ENCODE results near the gene USP31.

The USP31 gene

DNA sequence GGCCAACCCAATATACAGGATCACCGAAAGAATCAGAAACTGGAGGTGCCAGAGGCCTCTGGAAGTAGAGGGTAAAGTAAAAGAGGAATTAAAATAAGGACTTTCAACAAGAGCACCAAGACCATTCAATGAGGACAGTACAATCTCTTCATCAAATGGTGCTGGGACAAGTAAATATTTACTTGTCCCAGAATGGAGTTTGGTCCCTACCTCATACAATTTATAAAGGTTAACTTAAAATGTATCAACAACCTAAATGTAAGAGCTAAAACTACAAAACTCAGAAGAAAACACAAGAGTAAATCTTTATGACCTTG lies 56.5 kb downstream of the USP31 start:
- Histone ChIP-seq H3K27me3 (ENCODE audit: insufficient read depth, low read length, poor library complexity) (no peaks in the 10 kb centered on the region), H3K4me1 (ENCODE audit: insufficient read depth, low read length) (peaks cover 8% of the 10 kb centered on the region), H3K36me3 (ENCODE audit: insufficient read depth, low read length) (peaks cover 43% of the 10 kb centered on the region), H2AFZ (ENCODE audit: low read depth, low read length) (no peak overlapping the region), H3K9ac (ENCODE audit: low read depth, low read length) (no peak overlapping the region), H3K27ac (ENCODE audit: low read length) (no peak overlapping the region), H3K4me2 (ENCODE audit: insufficient read depth, low read length) (no peak overlapping the region), H3K79me2 (ENCODE audit: insufficient read depth, low read length) (no peaks in the 10 kb centered on the region), H4K20me1 (ENCODE audit: insufficient read depth, low read length) (peaks cover 24% of the 10 kb centered on the region; the same call in 1 of the 2 replicates), H3K9me3 (ENCODE audit: insufficient read depth, low read length, severe bottlenecking) (no peaks in the 10 kb centered on the region), H3K4me3 (ENCODE audit: low read depth in 1 of 2, low read length in 2 of 2) (no peak overlapping the region)
- TF ChIP-seq, protein P1, sequence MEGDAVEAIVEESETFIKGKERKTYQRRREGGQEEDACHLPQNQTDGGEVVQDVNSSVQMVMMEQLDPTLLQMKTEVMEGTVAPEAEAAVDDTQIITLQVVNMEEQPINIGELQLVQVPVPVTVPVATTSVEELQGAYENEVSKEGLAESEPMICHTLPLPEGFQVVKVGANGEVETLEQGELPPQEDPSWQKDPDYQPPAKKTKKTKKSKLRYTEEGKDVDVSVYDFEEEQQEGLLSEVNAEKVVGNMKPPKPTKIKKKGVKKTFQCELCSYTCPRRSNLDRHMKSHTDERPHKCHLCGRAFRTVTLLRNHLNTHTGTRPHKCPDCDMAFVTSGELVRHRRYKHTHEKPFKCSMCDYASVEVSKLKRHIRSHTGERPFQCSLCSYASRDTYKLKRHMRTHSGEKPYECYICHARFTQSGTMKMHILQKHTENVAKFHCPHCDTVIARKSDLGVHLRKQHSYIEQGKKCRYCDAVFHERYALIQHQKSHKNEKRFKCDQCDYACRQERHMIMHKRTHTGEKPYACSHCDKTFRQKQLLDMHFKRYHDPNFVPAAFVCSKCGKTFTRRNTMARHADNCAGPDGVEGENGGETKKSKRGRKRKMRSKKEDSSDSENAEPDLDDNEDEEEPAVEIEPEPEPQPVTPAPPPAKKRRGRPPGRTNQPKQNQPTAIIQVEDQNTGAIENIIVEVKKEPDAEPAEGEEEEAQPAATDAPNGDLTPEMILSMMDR (IDR thresholded peaks at IDR 0.05; ENCODE audit: borderline replicate concordance, extremely low read depth, low read length, poor library complexity, severe bottlenecking), result no peak
- no peak for TF ChIP-seq EZH2 (IDR thresholded peaks at IDR 0.05; ENCODE audit: borderline replicate concordance, low read depth, low read length, severe bottlenecking)
- DNase-seq (no peak), ATAC-seq (ENCODE audit: insufficient read depth, low read depth) (no peak)

DNA sequence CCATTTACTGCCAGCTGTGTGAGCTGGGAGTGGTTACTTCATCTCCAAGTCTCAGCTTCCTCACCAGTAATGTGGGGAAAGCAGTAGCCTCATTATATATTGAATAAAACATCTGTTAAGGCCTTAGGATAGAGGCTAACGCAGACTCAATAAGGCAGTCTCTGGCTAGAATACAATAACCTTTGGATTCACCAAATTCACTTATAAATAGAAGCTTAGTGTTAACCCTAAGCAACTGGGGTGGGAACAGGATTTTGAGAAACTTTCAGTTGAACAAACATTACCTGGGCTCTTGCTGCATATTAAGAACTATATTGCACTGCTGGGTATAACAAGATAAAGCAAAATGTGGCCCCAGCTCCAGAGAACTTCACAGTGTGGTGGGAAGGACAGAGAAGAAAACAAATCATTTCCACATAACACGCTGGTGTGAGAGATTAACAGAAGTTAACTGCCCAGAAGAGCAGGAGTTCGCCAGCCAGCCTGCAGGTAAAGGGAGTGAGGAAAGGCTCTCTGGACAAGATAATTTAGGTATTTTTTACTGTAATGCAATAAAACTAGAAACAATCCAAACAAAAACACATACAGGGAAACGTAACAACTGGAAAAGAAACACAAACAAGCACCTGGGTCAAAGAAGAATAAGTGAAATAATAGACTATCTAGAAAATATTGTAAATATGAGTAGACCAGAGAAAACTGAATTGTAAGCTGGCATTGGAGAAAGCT lies 57.0 kb downstream of the USP31 start:
- TF ChIP-seq, protein P1 (IDR thresholded peaks at IDR 0.05; ENCODE audit: borderline replicate concordance, extremely low read depth, low read length, poor library complexity, severe bottlenecking), result no peak
- no peak for TF ChIP-seq EZH2 (IDR thresholded peaks at IDR 0.05; ENCODE audit: borderline replicate concordance, low read depth, low read length, severe bottlenecking)
- Histone ChIP-seq H3K4me3 (ENCODE audit: low read depth in 1 of 2, low read length in 2 of 2) (no peak overlapping the region), H2AFZ (ENCODE audit: low read depth, low read length) (no peak overlapping the region), H3K36me3 (ENCODE audit: insufficient read depth, low read length) (peaks cover 47% of the 10 kb centered on the region), H3K4me1 (ENCODE audit: insufficient read depth, low read length) (peaks cover 7% of the 10 kb centered on the region), H3K79me2 (ENCODE audit: insufficient read depth, low read length) (no peaks in the 10 kb centered on the region), H3K27ac (ENCODE audit: low read length) (no peak overlapping the region), H3K27me3 (ENCODE audit: insufficient read depth, low read length, poor library complexity) (no peaks in the 10 kb centered on the region), H3K9me3 (ENCODE audit: insufficient read depth, low read length, severe bottlenecking) (no peaks in the 10 kb centered on the region), H3K4me2 (ENCODE audit: insufficient read depth, low read length) (no peak overlapping the region), H4K20me1 (ENCODE audit: insufficient read depth, low read length) (peaks cover 23% of the 10 kb centered on the region; the same call in 1 of the 2 replicates), H3K9ac (ENCODE audit: low read depth, low read length) (no peak overlapping the region)
- ATAC-seq (ENCODE audit: insufficient read depth, low read depth), result no peak
- no peak for DNase-seq

DNA sequence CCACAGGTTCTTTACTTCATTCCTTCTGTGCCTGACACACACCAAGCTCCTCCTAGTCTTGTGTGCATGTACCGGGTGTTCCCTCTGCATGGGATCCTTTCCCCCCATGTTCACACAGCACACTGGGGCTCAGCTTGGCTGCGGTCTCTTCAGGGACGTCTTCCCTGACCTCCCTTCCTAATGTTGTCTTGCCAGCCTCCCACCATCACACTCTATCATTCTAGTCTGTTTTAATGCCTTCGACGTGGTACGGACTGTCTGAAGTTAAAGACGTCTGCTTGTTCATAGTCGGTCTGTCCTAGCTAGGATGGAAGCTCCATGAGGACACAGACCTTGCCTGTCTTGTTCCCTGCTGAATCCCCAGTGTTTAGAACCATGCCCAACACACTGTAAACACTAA lies 60.1 kb downstream of the USP31 start:
- ATAC-seq (ENCODE audit: insufficient read depth, low read depth) (no peak), DNase-seq (no peak)
- no peaks in the 10 kb centered on the region for H3K79me2 ChIP-seq (ENCODE audit: insufficient read depth, low read length)
- no peaks in the 10 kb centered on the region for H3K4me1 ChIP-seq (ENCODE audit: insufficient read depth, low read length)
- peaks cover 53% of the 10 kb centered on the region for H3K36me3 ChIP-seq (ENCODE audit: insufficient read depth, low read length)
- H3K27me3 ChIP-seq (ENCODE audit: insufficient read depth, low read length, poor library complexity), result no peaks in the 10 kb centered on the region
- no peak overlapping the region for H3K27ac ChIP-seq (ENCODE audit: low read length)
- no peak overlapping the region for H3K9ac ChIP-seq (ENCODE audit: low read depth, low read length)
- no peaks in the 10 kb centered on the region for H3K9me3 ChIP-seq (ENCODE audit: insufficient read depth, low read length, severe bottlenecking)
- no peak for TF ChIP-seq EZH2 (IDR thresholded peaks at IDR 0.05; ENCODE audit: borderline replicate concordance, low read depth, low read length, severe bottlenecking)
- TF ChIP-seq, protein P1 (IDR thresholded peaks at IDR 0.05; ENCODE audit: borderline replicate concordance, extremely low read depth, low read length, poor library complexity, severe bottlenecking), result no peak
- H2AFZ ChIP-seq (ENCODE audit: low read depth, low read length), result no peak overlapping the region
- H3K4me2 ChIP-seq (ENCODE audit: insufficient read depth, low read length), result no peak overlapping the region
- peaks cover 14% of the 10 kb centered on the region; the same call in 1 of the 2 replicates for H4K20me1 ChIP-seq (ENCODE audit: insufficient read depth, low read length)
- H3K4me3 ChIP-seq (ENCODE audit: low read depth in 1 of 2, low read length in 2 of 2), result no peak overlapping the region
